Central memory CD8-positive, alpha-beta T cell (primary cell): ENCODE data around the gene CA12.
"Not testable (repeated sequence)": the region's sequence is repeated elsewhere in the genome, so short reads cannot be mapped to it uniquely, and the experiment has no call there.

Experiments used
- ATAC-seq: fragments of 150-1000 bp; cut with Tn5 transposase; replicated peaks from 2 replicates; pipeline ENCODE4 v1.10.0; 2022; ENCODE audit warnings: mild to moderate bottlenecking, moderate FRiP score, moderate number of reproducible peaks; ENCODE audit not compliant: poor library complexity, severe bottlenecking; ENCODE audit errors: extremely low read depth
- DNase-seq, 2 donors: peaks; one replicate each; pipeline ENCODE4 v3.0.0; 2021; ENCODE audit warnings: low spot score in 2 of 2
- H3K27ac Mint-ChIP-seq: one replicate; pipeline ENCODE4 v1.8.0; 2022; ENCODE audit warnings: low read depth, mild to moderate bottlenecking, moderate library complexity, mixed read lengths
- H3K27me3 Mint-ChIP-seq: one replicate; pipeline ENCODE4 v1.8.0; 2022; ENCODE audit warnings: mixed read lengths
- H3K36me3 Mint-ChIP-seq: one replicate; pipeline ENCODE4 v1.8.0; 2022; ENCODE audit warnings: mild to moderate bottlenecking, moderate library complexity, mixed read lengths; ENCODE audit not compliant: insufficient read depth
- H3K4me1 Mint-ChIP-seq: one replicate; pipeline ENCODE4 v1.8.0; 2022; ENCODE audit warnings: mixed read lengths
- H3K4me3 Mint-ChIP-seq: one replicate; pipeline ENCODE4 v1.8.0; 2022; ENCODE audit warnings: mild to moderate bottlenecking, moderate library complexity, mixed read lengths
- H3K9me3 Mint-ChIP-seq: one replicate; pipeline ENCODE4 v1.8.0; 2022; ENCODE audit warnings: mixed read lengths

CA12 gene

DNA sequence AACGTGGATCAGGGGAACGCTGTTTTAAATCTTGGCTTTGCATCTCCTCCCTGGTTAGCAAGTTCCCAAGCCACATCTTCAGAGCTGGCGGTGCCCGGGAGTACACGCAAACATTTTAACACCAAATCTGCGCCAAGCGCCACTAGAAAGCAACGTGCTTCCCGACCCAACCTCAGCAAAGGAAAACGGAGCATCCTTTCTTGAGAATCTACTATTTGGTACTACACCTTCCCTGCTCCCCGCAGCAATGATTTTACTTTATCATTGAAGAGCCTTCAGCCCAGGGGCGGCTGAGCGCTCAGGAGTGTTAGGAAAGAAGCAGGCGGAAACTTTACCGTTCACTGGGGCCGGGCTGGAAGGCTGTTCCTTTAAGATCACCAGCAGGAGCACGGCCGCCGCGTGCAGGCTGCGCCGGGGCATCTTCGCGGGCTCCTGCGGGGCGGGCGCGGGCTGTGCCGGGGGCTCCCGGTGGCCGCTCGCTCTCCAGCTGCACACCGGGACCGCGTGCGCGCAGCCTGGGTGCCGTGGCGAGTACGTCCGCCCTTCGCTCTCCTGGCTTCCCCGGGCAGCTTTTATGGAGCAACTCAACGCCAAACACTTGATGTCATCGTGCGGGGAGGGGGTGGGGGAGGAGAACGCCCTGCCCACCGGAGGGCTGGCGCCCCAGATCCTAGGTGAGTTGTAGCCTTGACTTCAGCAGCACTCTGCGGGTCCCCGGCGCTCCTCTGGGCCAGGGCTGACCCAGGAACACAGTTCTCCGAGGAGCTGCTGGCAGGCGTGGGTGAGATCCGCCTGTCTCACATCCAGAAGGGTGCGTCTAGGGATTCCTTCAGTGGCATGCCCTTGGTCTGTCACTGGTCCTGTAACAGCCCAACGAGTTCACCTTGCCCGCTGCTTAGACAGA lies at the start of gene CA12:
TSS of gene CA12 (minus strand) at position 546 of the 904 bp plus-strand sequence. CDS start at position 420, 126 bp downstream.
- ATAC-seq (no peak), DNase-seq (no peak)
- peaks cover 15% of the 10 kb centered on the region for H3K4me1 Mint-ChIP-seq
- H3K27ac Mint-ChIP-seq, result no peak within 1 kb of the TSS
- H3K9me3 Mint-ChIP-seq, result no peaks in the 10 kb centered on the region
- H3K4me3 Mint-ChIP-seq, result peak within 1 kb of the TSS; percentile 37
- H3K27me3 Mint-ChIP-seq, result peaks cover 87% of the 10 kb centered on the region
- H3K36me3 Mint-ChIP-seq, result no peaks in the 10 kb centered on the region

DNA sequence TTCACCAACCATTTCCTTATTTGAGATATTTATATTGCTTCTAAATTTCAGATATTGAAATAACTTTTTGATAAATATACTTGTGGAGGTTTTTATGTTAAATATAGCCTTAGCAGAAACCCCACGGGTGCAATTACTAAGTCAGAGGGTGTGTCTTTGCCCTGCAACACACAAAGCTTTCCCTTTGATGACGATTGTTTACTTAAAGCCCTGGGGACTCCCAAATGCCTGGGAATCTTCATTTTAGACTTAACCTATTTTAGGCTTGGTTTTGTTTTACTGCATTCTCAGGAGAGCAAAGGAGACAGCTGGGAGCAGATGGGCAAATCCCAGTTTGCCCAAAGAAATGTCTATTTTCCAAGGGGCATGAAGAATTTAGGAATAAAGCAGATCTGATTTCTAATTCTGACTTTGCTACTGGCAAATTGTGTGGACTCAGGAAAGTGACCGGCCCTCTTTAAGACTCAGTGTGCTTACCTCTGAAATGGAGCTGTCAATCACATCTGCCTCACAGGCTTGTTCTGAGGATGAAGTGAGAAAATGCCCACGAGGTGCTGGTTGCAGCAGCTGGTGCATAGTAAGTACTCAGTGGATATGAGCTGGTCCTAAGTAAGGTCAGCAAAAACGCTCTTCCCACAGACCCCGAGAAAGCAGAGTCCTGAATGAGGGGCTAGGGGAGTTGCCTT lies 49.3 kb upstream of the CA12 start:
- Mint-ChIP-seq H3K27me3 (no peaks in the 10 kb centered on the region), H3K4me3 (no peak overlapping the region), H3K27ac (no peak overlapping the region), H3K4me1 (no peaks in the 10 kb centered on the region), H3K9me3 (peaks cover 5% of the 10 kb centered on the region), H3K36me3 (no peaks in the 10 kb centered on the region)
- no peak for DNase-seq
- no peak for ATAC-seq

DNA sequence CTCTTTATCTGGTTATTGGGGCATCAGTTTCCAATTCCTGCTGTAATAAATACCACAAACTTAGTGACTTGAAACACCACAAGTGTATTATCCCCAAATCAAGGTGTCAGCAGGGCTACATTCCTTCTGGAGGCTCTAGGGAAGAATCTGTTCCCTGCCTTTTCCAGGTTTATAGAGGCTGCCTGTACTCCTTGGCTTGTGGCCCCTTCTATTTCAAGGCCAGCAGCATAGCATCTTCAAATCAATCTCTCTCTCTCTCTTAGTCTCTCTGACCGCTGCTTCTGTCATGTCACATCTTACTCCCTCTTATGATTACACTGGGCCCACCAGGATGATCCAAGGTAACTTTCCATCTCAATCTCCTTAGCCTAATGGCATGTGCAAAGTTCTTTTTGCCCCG lies 44.9 kb upstream of the CA12 start:
- H3K27ac Mint-ChIP-seq, result no peak overlapping the region
- no peak overlapping the region for H3K4me3 Mint-ChIP-seq
- DNase-seq (no peak), ATAC-seq (no peak)
- no peaks in the 10 kb centered on the region for H3K4me1 Mint-ChIP-seq
- peaks cover 5% of the 10 kb centered on the region for H3K9me3 Mint-ChIP-seq
- no peaks in the 10 kb centered on the region for H3K36me3 Mint-ChIP-seq
- no peaks in the 10 kb centered on the region for H3K27me3 Mint-ChIP-seq

DNA sequence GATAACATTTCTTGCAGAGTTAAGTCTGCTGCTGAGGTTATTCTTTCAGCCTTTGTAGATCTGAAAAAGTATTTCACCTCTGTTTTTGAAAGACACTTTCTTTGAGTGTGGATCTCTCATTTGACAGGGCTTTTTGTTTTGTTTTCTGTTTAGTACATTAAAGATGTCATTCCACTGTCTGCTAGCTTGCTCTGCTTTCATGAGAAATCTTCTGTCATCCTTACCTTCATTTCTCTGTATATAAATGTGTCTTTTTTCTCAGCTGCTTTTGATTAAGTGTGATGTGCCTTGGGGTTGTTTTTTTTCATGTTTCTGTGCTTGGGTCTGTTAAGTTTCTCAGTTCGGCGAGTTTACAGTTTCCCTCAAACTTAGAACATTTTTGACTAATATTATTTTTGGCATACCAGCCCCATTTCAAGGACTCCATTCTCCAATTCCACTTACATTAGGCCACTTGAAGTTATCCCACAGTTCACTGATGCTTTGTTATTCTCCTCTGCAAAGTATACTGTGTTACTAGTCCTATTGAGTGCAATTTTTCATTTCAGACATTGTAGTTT lies 43.9 kb upstream of the CA12 start:
- no peaks in the 10 kb centered on the region for H3K36me3 Mint-ChIP-seq
- H3K4me1 Mint-ChIP-seq, result no peaks in the 10 kb centered on the region
- ATAC-seq (no peak), DNase-seq (no peak)
- H3K9me3 Mint-ChIP-seq, result peaks cover 5% of the 10 kb centered on the region
- H3K27ac Mint-ChIP-seq, result no peak overlapping the region
- no peaks in the 10 kb centered on the region for H3K27me3 Mint-ChIP-seq
- no peak overlapping the region for H3K4me3 Mint-ChIP-seq

DNA sequence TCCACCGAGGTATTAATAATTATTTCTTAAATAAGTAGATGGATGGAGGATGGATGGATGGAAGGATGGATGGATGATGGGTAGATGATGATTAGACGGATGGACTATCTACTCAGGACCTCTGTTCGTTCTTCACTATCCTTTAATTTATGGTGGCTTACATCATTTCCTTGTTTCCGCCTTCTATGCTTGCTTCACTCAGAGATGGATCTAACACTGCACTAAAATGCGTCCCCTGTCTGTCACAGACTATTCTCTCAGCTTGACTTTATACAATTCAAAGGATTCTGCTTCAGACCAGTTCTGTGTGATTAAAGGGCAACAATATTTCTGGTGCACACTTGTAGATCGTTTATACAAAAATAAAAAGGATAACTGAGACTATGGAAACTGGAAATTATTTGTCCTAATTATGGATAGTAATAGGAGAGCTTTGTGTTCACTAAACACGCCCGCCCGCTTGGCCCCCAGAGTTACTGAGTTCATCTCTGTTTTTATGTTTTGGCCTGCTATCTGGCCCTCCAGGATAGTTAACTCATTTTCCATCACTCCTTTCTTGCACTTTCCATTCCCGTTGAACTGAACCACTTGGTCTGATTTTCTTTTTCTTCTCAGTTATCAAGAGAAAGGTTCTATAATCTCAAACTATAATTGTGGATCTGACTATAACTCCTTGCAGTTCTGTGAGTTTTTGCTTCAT lies 41.4 kb upstream of the CA12 start:
- no peak overlapping the region for H3K4me3 Mint-ChIP-seq
- peaks cover 5% of the 10 kb centered on the region for H3K9me3 Mint-ChIP-seq
- no peak overlapping the region for H3K27ac Mint-ChIP-seq
- H3K4me1 Mint-ChIP-seq, result no peaks in the 10 kb centered on the region
- ATAC-seq (no peak), DNase-seq (no peak)
- H3K27me3 Mint-ChIP-seq, result no peaks in the 10 kb centered on the region
- no peaks in the 10 kb centered on the region for H3K36me3 Mint-ChIP-seq

DNA sequence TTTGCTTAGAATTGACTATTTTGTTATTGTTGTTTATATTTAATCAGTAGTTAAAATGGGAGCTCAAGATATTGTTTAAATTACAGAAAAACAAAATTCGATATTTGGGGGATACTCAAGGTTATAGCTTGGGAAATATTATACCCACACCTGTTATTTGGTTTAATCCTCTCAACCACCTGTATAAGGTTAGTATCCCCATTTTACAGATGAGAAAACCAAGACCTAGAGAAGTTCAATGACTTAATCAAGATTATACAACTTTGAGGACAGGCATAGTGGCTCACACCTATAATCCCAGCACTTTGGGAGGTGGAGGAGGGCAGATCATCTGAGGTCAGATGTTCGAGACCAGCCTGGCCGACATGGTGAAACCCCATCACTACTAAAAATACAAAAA lies 39.8 kb upstream of the CA12 start:
- H3K9me3 Mint-ChIP-seq, result peaks cover under 1% of the 10 kb centered on the region
- DNase-seq (no peak), ATAC-seq (no peak)
- no peak overlapping the region for H3K27ac Mint-ChIP-seq
- H3K4me3 Mint-ChIP-seq, result no peak overlapping the region
- H3K27me3 Mint-ChIP-seq, result no peaks in the 10 kb centered on the region
- H3K36me3 Mint-ChIP-seq, result no peaks in the 10 kb centered on the region
- H3K4me1 Mint-ChIP-seq, result no peaks in the 10 kb centered on the region

DNA sequence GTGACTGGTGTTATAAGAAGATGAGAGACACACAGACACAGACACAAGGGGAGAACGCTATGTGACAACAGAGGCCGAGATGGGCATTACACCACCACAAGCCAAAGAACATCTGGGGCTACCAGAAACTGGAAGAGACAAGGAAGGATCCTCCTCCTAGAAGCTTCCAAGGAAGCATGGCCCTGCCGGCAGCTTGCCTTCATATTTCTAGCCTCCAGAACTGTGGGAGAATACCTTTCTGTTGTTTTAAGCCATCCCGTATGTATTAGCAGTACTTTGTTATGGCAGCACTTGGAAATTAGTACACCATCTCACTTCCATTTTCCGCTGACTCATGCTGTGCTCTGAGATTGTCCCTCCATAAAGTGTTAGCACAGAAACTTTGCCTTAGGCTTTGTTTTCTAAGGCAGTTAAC lies 38.7 kb upstream of the CA12 start:
- H3K36me3 Mint-ChIP-seq, result no peaks in the 10 kb centered on the region
- H3K4me1 Mint-ChIP-seq, result no peaks in the 10 kb centered on the region
- no peak for ATAC-seq

DNA sequence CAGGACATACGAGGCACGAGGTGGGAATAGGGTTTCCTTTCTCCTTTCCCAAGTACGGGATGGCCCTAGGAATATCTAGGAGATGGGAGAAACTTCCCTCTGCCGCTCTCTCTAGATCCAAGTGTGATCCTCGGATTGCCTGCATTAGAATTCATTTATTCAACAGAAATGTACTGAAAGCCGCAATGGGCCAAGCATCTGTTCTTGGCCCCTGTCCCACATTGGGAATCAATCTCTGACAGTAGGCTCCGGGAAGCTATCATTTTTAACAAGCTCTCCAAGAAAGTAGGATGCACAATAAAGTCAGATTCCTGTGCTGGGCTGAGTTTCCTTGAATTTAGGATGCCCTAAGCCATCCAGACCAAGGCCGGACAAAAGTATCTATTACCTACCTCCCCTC lies 37.2 kb upstream of the CA12 start:
- Mint-ChIP-seq H3K9me3 (no peaks in the 10 kb centered on the region), H3K27ac (no peak overlapping the region), H3K4me3 (no peak overlapping the region), H3K4me1 (no peaks in the 10 kb centered on the region), H3K27me3 (no peaks in the 10 kb centered on the region), H3K36me3 (no peaks in the 10 kb centered on the region)
- ATAC-seq (no peak), DNase-seq (no peak)

More for the DNA sequence above, 38.7 kb upstream of the CA12 start:
- no peak for DNase-seq
- no peaks in the 10 kb centered on the region for H3K9me3 Mint-ChIP-seq
- no peaks in the 10 kb centered on the region for H3K27me3 Mint-ChIP-seq
- no peak overlapping the region for H3K4me3 Mint-ChIP-seq
- H3K27ac Mint-ChIP-seq, result no peak overlapping the region

DNA sequence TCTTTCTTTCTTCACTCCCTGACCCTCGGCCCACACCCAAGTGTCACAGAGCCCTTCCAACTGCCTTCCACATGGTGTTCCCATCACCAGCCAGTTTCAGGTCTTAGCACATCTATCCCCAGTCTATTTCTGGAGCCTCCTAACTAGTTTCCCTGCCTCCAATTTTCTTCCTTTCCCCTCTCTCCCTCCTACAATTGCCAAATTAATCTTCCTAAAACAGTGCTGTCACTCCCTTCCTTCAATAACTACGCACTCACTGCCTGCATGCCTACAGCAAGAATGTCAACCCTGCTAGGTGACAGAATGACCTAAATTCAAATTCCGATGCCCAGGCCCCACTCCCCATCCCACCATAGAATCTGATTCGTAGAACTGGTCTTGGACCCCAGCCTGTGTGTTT lies 36.1 kb upstream of the CA12 start:
- no peak overlapping the region for H3K4me3 Mint-ChIP-seq
- peaks cover 5% of the 10 kb centered on the region for H3K27me3 Mint-ChIP-seq
- H3K27ac Mint-ChIP-seq, result no peak overlapping the region
- no peaks in the 10 kb centered on the region for H3K9me3 Mint-ChIP-seq
- DNase-seq (no peak), ATAC-seq (no peak)
- no peaks in the 10 kb centered on the region for H3K36me3 Mint-ChIP-seq
- H3K4me1 Mint-ChIP-seq, result no peaks in the 10 kb centered on the region

DNA sequence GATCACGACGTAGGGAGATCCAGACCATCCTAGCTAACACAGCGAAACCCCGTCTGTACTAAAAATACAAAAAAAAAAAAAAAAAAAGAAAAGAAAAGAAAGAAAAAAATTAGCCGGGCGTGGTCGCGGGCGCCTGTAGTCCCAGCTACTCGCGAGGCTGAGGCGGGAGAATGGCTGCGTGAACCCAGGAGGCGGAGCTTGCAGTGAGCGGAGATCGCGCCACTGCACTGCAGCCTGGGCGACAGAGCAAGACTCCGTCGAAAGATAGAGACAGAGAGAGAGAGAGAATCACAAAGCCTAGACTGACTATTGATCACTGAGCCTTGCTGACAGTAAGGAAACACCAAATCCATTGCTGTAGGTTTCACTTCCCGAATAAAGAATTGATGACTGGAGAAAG lies 35.6 kb upstream of the CA12 start:
- H3K4me3 Mint-ChIP-seq, H3K36me3 Mint-ChIP-seq, H3K27ac Mint-ChIP-seq, H3K9me3 Mint-ChIP-seq, ATAC-seq, DNase-seq, H3K4me1 Mint-ChIP-seq, H3K27me3 Mint-ChIP-seq: not testable (repeated sequence)

DNA sequence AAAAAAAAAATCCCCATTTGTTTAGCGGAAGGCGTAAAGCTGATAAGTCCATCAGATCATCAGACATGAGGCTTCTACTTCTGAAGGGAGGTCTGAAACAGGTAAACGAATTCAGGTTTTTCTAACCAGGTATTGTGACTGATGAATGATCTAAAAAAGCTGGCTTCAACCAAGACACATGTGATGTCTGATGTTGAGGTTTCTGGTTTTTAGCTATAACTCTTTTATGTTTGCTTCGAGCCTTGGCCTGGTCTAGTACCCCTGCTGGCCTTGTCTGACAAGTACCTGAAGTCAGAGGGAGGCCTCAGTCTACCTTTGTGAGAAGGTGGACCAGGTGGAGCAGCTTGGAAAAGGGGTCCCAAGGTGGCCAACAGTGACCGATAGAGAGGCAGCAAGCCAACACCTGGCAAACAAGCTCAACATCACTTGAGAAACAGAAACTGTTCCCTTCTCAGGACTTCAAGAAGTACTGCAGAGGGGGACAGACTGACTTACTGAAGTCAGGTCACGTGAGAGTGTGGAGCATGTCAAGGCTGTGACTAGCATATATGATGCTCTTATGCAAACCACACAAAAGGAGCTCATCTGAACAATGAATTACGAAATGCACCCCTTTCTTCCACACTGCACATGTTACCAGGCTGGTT lies 33.0 kb upstream of the CA12 start:
- no peak overlapping the region for H3K4me3 Mint-ChIP-seq
- DNase-seq (no peak), ATAC-seq (no peak)
- H3K27ac Mint-ChIP-seq, result no peak overlapping the region
- no peaks in the 10 kb centered on the region for H3K9me3 Mint-ChIP-seq
- H3K4me1 Mint-ChIP-seq, result no peaks in the 10 kb centered on the region
- H3K27me3 Mint-ChIP-seq, result peaks cover 24% of the 10 kb centered on the region
- no peaks in the 10 kb centered on the region for H3K36me3 Mint-ChIP-seq

DNA sequence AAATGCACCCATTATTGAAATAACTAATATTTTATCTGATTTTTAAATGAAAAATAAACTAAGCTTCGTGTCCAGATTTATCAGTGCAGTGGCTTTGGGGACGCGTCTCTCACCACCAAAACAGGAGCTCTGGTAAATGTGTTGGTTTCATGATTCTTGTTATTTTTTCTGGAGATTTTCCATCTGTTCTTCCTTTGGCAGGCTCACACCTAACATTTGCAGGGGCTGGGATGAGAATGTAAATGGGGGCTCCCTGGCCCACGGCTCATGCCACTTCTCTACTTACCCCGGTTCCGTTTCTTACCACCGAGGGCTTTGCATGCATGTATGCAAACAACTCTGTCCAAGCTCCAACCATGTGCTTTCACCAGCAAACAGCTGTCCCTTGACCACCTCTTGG lies 30.9 kb upstream of the CA12 start:
- ATAC-seq (no peak), DNase-seq (no peak)
- Mint-ChIP-seq H3K36me3 (no peaks in the 10 kb centered on the region), H3K27ac (peak overlapping the region; percentile 66), H3K27me3 (peaks cover 24% of the 10 kb centered on the region), H3K4me1 (no peaks in the 10 kb centered on the region), H3K4me3 (no peak overlapping the region), H3K9me3 (no peaks in the 10 kb centered on the region)
